ENCODE data around the gene SPSB3. TPM values are rescaled to one million over a fixed set of nuclear protein-coding genes. Genes with fewer than 3 reads are reported as not detected.

SPSB3 gene
- total RNA-seq, 1 donor from 2014 or later = 50.0 TPM

DNA sequence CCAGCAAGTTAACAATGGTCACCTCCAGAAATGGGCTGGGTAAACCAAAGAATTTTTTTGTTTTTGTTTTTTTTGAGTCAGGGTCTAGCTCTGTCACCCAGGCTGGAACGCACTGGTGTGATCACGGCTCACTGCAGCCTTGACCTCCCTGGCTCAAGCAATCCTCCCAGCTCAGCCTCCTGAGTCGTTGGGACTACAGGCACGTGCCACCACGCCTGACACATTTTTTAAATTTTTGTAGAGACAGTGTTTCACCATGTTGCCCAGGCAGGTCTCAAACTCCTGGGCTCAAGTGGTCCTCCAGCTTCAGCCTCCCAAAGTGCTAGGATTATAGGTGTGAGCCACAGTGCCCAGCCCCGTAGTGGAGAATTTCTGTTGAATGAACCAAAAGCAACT, 1.7 kb downstream of the SPSB3 start:
- no peaks in the 10 kb centered on the region for H3K36me3 Mint-ChIP-seq
- peaks cover 18% of the 10 kb centered on the region for H3K4me1 Mint-ChIP-seq
- H3K4me3 Mint-ChIP-seq = peak overlapping the region; percentile 83
- no peak overlapping the region for H3K27ac Mint-ChIP-seq
- no peak for DNase-seq (ENCODE audit: low spot score in 2 of 2, unreplicated experiment in 2 of 2)
- no peaks in the 10 kb centered on the region for H3K9me3 Mint-ChIP-seq
- TF ChIP-seq, protein P1, sequence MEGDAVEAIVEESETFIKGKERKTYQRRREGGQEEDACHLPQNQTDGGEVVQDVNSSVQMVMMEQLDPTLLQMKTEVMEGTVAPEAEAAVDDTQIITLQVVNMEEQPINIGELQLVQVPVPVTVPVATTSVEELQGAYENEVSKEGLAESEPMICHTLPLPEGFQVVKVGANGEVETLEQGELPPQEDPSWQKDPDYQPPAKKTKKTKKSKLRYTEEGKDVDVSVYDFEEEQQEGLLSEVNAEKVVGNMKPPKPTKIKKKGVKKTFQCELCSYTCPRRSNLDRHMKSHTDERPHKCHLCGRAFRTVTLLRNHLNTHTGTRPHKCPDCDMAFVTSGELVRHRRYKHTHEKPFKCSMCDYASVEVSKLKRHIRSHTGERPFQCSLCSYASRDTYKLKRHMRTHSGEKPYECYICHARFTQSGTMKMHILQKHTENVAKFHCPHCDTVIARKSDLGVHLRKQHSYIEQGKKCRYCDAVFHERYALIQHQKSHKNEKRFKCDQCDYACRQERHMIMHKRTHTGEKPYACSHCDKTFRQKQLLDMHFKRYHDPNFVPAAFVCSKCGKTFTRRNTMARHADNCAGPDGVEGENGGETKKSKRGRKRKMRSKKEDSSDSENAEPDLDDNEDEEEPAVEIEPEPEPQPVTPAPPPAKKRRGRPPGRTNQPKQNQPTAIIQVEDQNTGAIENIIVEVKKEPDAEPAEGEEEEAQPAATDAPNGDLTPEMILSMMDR (IDR thresholded peaks at IDR 0.05; ENCODE audit: unreplicated experiment) = no peak
- no peaks in the 10 kb centered on the region for H3K27me3 Mint-ChIP-seq (ENCODE audit: low read depth)

DNA sequence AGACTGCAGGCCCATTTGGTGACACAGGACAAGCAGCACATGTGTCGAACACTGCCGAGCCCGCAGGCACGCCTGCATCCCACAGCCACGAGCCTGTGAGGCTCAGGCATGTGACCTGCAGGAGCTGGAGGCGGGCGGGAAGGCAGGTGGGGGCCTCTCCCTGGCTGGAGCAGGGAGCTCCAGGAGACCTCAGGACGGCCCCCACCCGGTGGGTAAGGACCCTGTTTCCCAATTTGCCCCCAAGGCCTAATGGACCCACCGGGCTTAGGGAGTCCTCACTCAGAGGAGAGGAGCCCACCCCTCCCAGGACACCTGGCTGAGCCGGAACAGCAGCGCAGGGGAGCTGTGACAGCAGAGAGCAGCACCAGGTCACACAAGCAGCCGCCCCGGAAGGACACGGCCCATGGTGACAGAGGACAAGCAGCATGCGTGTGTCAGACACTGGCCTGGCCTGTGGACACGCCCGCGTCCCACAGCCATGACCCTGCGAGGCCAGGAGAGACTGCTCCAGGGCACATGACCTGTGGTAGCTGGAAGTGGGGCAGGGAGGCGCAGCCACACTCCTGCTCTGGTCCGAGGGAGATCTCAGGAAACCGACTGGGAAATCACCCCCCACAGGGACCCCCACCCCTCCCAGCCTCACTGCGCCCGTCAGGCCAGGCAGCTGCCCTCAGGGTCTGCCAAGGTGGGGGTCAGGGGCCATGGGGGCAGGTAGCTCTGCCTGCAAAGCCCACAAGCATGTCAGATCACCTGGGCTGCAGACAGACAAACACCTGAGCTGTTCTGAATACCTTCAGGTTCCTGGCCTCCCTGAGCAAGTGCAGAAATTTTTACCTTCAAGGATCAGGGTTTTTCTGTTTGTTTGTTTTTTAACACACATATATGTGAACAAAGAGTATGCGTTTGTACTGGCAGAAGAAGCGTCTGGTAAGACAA, 2.4 kb downstream of the SPSB3 start:
- Mint-ChIP-seq H3K4me1 (peaks cover 17% of the 10 kb centered on the region), H3K27ac (peak overlapping the region; percentile 47), H3K9me3 (no peaks in the 10 kb centered on the region), H3K36me3 (no peaks in the 10 kb centered on the region), H3K4me3 (peak overlapping the region; percentile 83), H3K27me3 (ENCODE audit: low read depth) (no peaks in the 10 kb centered on the region)
- TF ChIP-seq, protein P1 (IDR thresholded peaks at IDR 0.05; ENCODE audit: unreplicated experiment) = no peak
- DNase-seq (ENCODE audit: low spot score in 2 of 2, unreplicated experiment in 2 of 2) = no peak

DNA sequence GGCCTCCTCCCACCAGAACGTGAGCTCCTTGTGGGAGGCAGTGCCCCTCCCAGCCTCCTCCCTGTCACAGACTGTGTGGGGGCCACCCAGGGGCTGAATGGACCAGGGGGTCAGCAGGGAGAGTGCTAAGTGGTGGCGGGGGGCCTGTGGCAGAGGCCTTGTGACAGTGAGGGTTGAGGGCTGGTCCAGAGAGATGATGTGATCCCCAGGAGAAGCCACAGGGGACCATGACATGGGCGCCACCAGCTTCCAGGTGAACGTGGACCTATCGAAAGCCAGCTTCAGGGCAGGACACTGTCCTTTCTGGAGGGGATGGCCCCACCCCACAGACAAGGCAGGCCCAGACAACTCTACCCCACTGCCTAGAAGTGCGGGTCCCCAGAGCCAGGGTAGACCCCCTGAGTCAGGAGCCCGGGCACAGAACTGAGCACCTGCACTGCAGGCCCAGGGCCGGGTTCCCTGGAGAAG, 3.1 kb downstream of the SPSB3 start:
- Mint-ChIP-seq H3K36me3 (no peaks in the 10 kb centered on the region), H3K27me3 (ENCODE audit: low read depth) (no peaks in the 10 kb centered on the region), H3K4me3 (no peak overlapping the region), H3K4me1 (peaks cover 18% of the 10 kb centered on the region), H3K27ac (no peak overlapping the region), H3K9me3 (no peaks in the 10 kb centered on the region)
- no peak for DNase-seq (ENCODE audit: low spot score in 2 of 2, unreplicated experiment in 2 of 2)
- TF ChIP-seq, protein P1 (IDR thresholded peaks at IDR 0.05; ENCODE audit: unreplicated experiment) = no peak

DNA sequence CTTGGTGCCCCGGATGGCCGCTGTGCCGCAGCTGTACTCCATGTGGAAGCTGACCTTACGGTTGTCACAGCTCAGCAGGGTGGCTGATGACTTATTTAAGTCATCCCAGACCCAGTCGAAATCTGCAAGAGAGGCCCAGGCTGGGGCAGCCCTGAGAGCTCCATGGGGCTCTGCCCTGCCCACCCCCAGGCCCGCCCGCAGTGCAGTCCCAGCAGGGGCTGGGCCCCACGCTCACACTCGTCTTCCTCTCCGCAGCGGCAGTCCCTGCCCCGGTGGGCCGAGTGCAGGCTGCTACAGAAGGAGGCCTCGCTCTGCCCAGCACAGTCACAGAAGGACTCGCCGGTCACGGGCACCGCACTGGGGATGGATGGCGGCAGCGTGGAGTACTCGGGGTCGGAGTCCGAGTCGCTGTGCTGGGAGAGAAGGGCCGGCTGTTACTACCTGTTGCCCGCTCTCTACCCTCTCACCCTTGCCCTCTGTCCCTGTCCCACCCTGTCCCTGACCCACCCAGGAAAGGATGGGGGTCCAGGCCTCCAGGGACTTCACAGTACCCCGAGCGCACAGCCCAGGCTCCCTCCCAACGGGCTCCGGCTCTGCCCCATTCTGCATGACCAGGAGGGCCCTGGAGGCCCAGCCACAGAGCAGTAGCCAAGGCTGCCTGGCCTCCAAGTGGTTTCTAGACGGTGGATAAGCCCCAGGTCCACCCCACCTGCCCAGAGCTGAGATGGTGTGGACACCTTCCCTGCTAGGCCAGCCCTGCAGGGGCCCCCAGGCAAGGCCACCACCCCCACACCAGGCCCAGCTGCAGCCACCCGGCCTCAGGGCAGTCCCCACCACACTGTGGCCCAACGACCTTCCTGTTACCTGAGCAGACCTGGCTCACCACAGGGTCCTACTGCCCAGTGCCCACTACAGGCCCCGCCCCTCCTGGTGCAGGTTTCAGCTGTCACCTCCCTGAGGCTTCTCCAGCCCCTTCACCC, 3.9 kb downstream of the SPSB3 start:
- Mint-ChIP-seq H3K4me1 (peaks cover 18% of the 10 kb centered on the region), H3K4me3 (no peak overlapping the region), H3K27me3 (ENCODE audit: low read depth) (no peaks in the 10 kb centered on the region), H3K36me3 (no peaks in the 10 kb centered on the region), H3K27ac (no peak overlapping the region), H3K9me3 (no peaks in the 10 kb centered on the region)
- TF ChIP-seq, protein P1 (IDR thresholded peaks at IDR 0.05; ENCODE audit: unreplicated experiment) = no peak
- no peak for DNase-seq (ENCODE audit: low spot score in 2 of 2, unreplicated experiment in 2 of 2)

DNA sequence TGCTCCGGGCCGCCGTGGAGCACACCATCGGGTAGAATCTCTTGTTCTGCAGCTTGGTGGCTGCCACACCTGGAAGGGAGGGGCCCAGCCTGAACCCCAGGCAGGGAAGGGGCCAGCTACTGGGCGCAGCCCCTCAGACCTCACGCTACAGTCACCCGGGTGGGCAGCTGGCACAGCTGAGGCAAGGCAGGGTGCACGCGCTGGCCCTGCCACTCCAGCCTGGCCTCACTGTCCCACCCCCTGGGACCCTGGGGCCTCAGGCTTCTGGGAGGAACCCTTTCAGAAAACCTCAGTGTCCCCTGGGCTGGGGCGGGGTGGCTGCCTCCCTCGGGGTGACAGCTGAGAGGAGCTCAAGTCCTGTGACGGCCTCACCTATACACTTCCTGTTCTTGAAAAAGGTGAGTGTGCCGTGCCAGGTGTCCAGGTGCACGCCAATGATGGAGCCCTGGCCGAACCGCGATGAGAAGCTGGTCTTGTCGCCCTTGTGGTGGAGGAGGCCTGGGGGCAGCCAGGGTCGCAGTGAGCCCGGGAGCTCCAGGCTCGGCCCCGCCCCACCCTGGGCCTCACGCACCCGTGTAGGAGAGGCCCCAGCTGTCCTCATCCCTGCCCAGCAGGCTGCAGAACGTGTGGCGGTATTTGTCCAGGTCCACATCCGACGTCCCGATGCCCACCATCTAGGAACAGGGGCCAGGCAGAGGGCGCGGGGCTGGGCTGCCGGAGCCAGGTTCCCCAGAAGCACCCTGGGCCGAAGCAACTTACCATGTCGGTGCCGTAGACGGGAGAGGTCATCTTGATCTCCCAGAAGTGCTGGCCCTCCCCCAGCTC, 4.8 kb downstream of the SPSB3 start:
- Mint-ChIP-seq H3K36me3 (no peaks in the 10 kb centered on the region), H3K9me3 (no peaks in the 10 kb centered on the region), H3K27me3 (ENCODE audit: low read depth) (no peaks in the 10 kb centered on the region), H3K27ac (no peak overlapping the region), H3K4me1 (peaks cover 15% of the 10 kb centered on the region), H3K4me3 (no peak overlapping the region)
- TF ChIP-seq, protein P1 (IDR thresholded peaks at IDR 0.05; ENCODE audit: unreplicated experiment) = no peak
- DNase-seq (ENCODE audit: low spot score in 2 of 2, unreplicated experiment in 2 of 2) = no peak
